ENCODE data around the gene SPOUT1.
"Not testable (repeated sequence)": the region's sequence is repeated elsewhere in the genome, so short reads cannot be mapped to it uniquely, and the experiment has no call there.

SPOUT1 gene

GRCh38 chr9:128829477-128830251, at the start of gene SPOUT1:
Gene SPOUT1, minus strand, starts transcription at chr9:128829794. Its CDS starts 14 bp downstream, at chr9:128829780.
- DNase-seq = peak; percentile 91 to 93

GRCh38 chr9:128877852-128878251, 48.3 kb upstream of the SPOUT1 start:
- DNase-seq = no peak

GRCh38 chr9:128870941-128871265, 41.3 kb upstream of the SPOUT1 start:
- DNase-seq = not testable (repeated sequence)

GRCh38 chr9:128870128-128870940, 40.7 kb upstream of the SPOUT1 start:
- DNase-seq = no peak

GRCh38 chr9:128863647-128864046, 34.1 kb upstream of the SPOUT1 start:
- DNase-seq = peak; percentile 80 to 84

- no peak for DNase-seq
These were observed 32.8 kb upstream of the SPOUT1 start for GRCh38 chr9:128862401-128862851.

- DNase-seq = no peak
These were observed 31.9 kb upstream of the SPOUT1 start for GRCh38 chr9:128861501-128861900.

GRCh38 chr9:128860937-128861336, 31.3 kb upstream of the SPOUT1 start:
- DNase-seq = no peak

GRCh38 chr9:128858476-128858875, 28.9 kb upstream of the SPOUT1 start:
- DNase-seq = not testable (repeated sequence)

GRCh38 chr9:128854454-128854853, 24.9 kb upstream of the SPOUT1 start:
- DNase-seq = not testable (repeated sequence)

GRCh38 chr9:128852646-128853045, 23.1 kb upstream of the SPOUT1 start:
- not testable (repeated sequence) for DNase-seq

GRCh38 chr9:128851779-128852600, 22.4 kb upstream of the SPOUT1 start:
- not testable (repeated sequence) for DNase-seq

GRCh38 chr9:128851024-128851423, 21.4 kb upstream of the SPOUT1 start:
- not testable (repeated sequence) for DNase-seq

GRCh38 chr9:128847803-128848202, 18.2 kb upstream of the SPOUT1 start:
- DNase-seq = no peak

GRCh38 chr9:128846680-128847030, 17.1 kb upstream of the SPOUT1 start:
- DNase-seq = no peak

- no peak for DNase-seq
These were observed 15.8 kb upstream of the SPOUT1 start for GRCh38 chr9:128845186-128845931.

- not testable (repeated sequence) for DNase-seq
These were observed 13.6 kb upstream of the SPOUT1 start for GRCh38 chr9:128843171-128843570.

- DNase-seq = no peak
These were observed 12.3 kb upstream of the SPOUT1 start for GRCh38 chr9:128841694-128842492.

- DNase-seq = no peak
These were observed 10.9 kb upstream of the SPOUT1 start for GRCh38 chr9:128840524-128840923.

GRCh38 chr9:128838338-128838737, 8.7 kb upstream of the SPOUT1 start:
- DNase-seq = no peak

GRCh38 chr9:128836509-128837145, 7.0 kb upstream of the SPOUT1 start:
- no peak for DNase-seq
